Stimulated activated CD8-positive, alpha-beta memory T cell treated with anti-CD3 and anti-CD28 coated beads, Interleukin-4, amount 100 ng/mL, for 1 hour (primary cell): Measurements from ENCODE around the gene CCHCR1.
"Not testable (repeated sequence)": the region's sequence is repeated elsewhere in the genome, so short reads cannot be mapped to it uniquely, and the experiment has no call there.

ENCODE experiments used
- DNase-seq, 2 donors: peaks; one replicate each; pipeline ENCODE4 v3.0.0-alpha.2; 2020; ENCODE audit warnings: low read depth in 2 of 2, low spot score in 1 of 2

CCHCR1 gene

DNA sequence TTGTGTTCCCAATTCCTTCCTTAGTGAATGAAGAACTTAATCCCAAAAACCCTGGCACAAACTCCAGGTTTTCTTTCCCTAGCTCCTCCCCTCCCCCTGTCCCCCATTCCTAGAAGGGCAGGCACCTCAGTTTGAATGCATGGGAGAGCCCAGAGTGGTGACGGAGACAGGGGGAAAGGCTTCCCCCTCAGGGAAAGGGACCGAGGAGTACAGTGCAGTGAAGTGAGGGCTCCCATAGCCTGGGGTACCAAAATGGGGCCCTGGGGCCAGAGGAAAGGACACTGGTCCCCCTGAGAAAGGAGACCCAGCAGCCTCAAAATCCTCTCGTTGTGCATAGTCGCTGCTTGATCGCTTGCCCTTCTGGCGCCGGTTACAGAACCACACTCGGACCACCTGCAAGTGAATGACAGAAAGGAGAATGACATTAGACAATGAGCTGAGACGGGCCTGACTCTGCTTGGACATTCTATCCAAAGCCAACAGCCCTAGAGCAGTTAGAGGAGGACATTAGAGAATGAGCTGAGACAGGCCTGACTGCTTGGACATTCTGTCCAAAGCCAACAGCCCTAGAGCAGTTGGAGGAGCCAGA lies 7.0 kb upstream of the CCHCR1 start:
- not testable (repeated sequence) for DNase-seq

DNA sequence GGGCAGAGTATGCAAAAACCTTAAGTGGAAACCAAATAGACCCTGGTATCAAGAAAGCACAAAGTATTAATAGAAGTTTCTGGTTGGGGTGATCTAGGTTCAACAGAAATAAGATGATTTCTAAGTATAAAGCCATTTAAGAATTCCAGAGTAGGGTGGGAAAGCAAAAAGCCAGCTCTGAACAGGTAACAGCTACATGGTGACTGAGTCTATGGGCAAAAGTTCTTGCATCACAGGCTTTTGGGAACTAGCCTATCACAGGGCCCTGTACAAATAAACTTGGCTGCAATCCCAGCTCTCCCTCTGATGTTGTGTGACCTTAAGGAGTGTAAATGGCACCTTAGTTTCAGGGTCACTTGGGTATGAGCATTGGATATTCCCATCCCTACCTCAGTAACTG lies 6.3 kb upstream of the CCHCR1 start:
- no peak for DNase-seq

DNA sequence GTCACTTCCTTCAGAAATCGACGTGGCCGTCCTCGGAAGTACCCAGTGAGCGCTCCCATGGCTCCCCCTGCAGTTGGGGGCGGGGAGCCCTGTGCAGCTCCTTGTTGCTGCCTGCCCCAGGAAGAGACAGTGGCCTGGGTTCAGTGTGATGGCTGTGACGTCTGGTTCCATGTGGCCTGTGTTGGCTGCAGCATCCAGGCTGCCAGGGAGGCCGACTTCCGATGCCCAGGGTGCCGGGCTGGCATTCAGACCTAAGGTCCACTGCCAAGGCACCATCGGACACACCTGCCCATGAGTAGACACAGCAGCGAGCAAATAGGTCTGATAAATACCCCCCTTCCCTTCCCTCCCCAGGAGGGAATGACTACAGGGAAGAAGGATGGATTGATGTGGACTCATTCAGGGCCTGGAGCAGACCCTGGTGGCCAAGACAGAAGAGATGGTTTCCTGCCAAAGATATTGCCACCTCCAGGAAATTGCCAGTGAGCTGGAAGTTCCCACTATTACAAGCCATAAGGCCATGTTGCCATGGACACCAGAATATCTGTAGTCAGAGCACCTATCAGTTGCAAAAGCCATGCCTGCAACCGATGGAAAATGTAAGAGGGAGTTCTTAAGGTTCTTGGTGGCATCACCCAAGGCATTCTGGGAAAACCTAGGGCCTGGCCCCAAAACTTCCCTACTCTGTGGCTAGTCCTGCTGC lies 5.0 kb upstream of the CCHCR1 start:
- DNase-seq = no peak

DNA sequence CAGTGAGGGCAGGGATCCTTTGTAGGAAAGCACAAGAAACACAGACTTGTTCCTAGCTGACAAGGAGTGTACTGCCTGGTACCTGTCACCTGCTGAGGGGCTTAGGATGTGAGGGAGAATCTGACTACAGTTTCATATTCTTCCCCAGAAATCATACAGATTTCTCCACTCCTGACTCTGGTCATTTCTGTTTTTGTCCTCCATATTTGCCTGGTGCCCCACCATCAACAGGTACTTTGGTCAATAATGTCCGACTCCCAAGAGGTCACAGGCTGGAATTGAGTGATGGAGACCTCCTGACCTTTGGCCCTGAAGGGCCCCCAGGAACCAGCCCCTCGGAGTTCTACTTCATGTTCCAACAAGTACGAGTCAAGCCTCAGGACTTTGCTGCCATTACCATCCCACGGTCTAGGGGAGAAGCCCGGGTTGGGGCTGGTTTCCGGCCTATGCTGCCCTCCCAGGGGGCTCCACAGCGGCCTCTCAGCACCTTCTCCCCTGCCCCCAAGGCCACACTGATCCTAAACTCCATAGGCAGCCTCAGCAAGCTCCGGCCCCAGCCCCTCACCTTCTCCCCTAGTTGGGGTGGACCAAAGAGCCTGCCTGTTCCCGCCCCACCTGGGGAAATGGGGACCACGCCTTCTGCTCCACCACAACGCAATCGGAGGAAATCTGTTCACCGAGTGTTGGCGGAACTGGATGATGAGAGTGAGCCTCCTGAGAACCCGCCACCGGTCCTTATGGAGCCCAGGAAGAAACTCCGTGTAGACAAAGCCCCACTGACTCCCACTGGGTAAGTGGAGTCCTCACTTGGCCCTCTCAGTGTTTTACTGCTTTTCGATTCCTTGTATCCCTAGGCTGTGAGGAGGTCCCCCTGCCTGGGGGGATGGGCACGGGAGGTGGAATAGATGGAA lies 3.9 kb upstream of the CCHCR1 start:
- DNase-seq = no peak

DNA sequence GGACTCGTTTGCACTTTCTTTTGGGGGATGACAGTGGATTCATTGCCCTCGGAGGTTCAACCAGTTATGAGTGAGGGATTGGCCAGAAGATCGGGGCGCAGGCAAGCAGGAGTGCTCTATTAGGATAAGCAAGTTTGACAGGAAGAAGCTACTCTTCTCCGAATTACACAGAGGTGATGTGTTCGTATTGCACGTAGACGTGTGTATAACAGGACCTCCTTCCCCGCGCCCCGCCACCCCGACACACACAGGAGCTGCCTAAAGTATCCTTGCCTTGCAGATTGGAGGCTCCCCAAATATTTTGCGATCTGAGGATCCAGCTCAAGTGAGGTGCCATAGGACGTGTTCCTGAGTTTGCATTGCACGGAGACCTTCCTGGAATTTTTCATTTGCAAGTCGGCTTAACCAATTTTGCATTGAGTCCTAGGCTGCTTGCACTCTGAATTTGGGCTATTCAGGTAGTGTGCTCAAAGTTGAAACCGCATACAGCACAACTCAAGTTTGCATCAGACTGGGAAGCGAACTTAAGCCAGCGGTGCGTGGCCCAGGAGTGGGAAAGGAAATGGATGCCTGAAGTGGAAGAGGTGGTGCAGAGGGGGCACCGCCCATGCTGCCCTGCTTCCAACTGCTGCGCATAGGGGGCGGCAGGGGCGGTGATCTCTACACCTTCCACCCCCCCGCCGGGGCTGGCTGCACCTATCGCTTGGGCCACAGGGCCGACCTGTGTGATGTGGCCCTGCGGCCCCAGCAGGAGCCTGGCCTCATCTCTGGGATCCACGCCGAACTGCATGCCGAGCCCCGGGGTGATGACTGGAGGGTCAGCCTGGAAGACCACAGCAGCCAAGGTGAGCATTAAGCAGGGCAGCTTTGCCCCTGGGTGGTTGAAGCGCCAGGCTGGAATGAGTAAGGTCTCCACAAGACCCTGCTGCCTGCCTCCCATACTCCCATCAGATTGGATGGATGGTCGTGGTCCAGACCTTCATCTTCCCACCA lies 1.6 kb upstream of the CCHCR1 start:
- no peak for DNase-seq

DNA sequence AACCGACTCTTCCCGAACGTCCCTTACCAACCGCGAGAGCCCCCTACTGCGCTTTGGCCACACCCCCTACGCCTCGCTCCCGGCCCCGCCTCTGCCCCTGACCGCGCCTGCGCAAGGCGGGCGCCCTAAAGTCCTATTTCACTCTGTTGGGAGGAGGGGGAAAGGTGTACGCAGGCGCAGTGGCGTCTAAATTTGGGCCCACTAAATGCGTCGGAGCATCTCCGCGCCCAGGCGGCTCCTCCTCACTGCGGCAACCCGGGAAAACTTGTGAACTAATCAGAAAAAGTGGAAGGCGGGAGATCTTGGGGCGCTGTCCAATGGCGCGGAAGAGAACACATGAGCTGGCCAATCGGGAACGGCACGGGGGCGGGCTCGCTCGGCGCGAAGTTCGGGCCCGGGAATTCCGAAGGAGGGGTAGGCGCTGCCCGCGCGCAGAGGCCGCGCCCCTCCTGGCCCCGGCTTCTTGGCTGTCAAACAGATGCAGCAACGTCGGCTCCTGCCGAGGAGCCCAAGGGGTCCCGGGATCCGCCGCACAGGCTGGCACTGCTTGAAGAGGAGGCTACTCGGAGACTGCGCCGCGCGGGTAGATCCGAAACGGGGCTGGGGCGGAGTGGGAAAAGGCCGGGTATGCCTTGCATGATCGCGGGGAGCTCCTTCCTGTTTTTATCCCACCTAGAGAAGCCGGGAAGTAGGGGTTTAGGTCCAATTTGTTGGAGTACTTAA lies 699 bp upstream of the CCHCR1 start, which contains the start of gene TCF19:
TCF19 (plus strand) TSS at position 450 of the 723 bp plus-strand sequence. CDS start 881 bp downstream, outside the sequence.
- peak; percentile 92 to 99 for DNase-seq

DNA sequence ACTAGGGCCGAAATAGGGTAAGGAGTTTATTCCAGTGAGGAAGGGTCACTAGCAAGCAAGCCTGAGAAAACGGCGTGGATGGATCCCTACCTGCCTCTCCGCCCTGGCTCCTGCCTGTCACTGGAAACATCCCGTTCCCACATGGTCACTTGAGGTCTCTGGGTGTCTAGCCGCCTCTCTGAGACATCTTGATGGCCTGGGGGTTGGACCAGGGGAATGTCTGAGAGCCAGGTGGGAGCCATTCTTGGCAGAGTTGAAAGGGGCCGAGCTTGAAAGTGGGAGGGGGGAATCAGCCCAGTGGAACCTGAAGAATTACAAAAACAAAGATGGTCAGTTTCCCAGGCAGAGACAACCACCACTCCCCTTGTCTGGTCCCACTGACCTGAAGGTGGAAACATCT lies 961 bp downstream of the CCHCR1 start:
- DNase-seq = no peak

DNA sequence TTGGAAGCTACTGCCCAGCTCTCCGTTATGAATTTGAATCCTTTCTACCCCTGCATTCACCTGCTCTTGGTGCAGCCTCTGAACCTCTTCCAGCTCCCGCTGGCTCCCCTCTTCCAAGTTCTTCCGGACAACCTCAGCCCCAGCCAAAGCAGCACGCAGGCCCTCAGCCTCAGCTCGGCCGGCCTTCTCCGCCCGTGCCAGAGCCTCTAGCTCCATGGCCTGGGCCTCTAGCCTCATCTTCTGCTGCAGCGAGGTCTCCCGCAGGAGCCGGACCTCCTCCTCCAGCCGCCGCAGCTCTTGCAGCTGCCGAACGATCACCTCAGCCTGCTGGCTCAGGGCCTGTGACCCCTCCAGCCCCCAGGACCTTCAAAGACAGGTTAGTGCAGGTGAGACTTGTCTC lies 3.2 kb downstream of the CCHCR1 start:
- DNase-seq = no peak

DNA sequence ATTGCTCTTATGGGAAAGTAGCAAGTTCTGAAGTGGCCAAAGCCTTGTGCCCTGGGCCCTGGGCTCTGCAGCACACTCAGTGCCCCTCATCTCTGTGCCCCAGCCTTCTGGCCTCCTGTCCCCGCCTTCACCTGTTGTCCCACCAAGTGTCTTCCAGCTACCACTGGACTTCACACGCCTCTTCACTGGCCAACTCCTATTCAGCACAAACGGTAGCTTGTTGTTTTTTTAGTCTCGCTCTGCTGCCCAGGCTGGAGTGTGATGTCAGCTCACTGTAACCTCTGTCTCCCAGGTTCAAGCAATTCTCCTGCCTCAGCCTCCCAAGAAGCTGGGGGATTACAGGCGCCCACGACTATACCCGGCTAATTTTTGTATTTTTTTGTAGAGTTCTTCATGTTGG lies 4.8 kb downstream of the CCHCR1 start:
- no peak for DNase-seq

DNA sequence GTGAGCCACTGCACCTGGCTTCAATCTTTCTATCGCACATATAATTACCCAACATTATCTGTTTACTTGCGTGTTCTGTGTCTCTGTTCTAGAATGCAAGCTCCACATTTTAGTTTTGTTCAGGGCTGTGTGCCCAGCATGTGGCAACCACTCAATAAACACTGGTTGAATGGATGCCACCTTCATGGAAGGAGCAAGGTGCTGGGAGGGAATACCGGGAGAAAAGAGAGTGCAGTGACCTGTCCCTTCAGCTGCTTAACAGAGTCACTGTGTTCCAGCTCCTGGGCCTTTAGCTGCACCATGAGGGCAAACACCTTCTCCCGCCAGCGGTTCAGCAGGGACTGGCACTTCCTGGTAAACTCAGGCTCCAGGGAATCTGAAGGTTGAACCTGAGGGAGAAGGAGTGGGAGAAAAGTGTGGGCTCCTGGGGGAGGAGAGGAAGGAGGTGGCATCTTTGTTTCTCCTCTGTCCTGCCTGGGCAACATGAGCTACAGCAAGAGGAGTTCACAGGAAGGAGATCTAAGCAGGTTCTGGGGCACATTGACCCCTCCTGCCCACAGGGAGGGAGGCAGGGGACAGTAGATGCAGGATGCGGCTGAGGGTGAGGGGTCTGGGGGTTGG lies 7.7 kb downstream of the CCHCR1 start:
- no peak for DNase-seq

DNA sequence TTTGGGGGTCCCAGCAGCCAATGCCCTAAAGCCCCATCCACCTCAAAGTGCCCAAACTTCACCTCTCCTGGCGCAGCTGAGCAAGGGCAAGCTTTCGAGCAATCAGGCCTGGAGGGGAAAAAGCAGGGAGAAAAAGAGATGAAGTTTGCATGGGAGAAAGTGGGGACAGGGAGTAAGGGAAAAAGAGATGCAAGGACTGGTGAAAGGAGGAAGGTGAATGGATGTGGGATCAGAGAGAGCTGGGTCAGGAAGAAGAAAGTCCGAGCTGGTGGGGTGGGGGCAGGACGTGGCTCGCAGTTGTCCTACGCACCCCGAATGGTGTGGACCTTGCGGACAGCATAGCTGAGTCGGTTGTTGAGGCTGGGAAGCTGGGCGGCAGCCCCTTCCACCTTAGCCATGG lies 12.2 kb downstream of the CCHCR1 start:
- no peak for DNase-seq

DNA sequence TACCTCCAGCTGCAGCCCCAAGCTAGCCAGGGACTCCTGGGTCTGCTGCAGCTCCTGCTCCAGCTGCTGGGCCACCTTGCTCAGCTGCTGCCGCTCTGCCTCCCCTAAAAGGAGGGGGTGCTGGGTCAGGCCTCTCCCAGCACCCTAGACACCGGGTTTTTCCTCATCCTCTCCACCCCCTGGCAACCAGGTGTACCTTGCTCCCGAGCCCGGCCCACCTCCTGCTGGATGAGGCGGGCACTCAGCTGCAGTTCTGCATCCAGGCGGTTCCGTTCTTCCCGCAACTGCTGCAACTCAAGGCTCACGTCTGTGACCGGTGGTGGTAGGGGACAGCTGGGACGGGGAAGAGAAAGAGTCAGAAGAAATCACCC lies 12.6 kb downstream of the CCHCR1 start:
- DNase-seq = no peak

DNA sequence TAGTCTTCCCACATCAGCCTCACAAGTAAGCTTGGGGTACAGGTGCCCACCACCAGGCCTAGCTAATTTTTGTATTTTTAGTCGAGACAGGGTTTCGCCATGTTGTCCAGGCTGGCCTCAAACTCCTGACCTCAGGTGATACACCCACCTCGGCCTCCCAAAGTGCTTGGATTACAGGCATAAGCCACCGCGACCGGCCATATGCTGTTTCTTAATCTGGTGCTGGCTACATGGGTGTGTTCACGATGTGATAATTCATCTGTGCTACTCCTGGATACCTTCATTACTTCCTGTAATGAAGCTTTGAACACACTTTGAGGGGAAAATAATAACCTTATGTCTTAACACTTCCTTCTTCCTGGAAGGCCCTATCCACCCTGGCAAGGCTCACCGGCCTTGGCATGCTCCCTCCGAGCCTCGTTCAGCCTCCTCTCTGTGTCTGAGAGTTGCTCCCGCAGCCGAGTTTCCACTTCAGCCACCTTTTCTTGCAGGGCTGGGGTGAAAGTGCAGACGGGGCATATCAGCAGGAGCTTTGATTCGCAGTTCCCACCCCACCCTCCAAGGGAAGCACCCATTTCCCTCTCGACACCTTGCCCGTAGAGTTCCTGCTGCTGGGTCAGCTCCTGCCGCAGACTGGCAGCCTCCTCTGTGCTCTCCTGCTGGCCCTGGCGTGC lies 13.2 kb downstream of the CCHCR1 start:
- DNase-seq = no peak

DNA sequence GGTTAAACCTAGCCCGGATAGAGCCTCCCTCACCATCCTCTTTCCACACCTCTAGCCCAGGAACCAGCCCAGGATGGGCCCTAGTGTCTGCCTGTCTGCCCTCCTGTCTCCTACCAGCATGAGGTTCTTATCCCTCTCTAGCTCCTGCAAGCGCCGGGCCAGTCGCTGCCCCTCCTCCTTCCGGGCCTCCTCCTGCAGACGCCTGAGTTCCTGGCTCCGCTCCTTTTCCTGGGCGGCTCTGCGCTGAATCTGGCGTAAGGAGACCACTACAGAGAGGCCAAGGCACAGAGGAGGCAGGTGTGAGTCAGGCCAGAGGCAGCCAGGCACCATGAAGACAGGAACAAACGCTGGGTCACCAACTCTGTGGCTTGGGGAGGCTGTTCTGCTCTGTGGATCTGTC lies 14.5 kb downstream of the CCHCR1 start:
- DNase-seq = no peak

DNA sequence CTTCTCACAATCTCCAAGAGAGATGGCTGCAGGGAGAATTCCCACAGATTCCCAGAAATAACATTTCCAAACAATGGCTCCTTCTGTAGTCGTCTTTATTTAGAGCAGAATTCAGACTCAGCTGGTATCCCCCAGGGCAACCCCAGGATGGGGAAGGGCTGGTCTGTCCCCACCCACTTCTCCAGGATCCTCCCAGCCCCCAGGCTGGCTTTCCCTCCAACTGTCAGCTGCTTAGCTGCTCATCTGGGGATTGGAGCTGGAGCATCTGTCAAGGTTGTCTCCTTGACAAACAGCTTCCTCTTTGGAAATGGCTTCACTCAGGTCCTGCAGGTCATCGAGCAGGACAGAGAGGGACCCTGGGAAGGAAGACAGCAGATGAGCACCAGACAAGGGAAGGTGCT lies 15.2 kb downstream of the CCHCR1 start:
- no peak for DNase-seq

DNA sequence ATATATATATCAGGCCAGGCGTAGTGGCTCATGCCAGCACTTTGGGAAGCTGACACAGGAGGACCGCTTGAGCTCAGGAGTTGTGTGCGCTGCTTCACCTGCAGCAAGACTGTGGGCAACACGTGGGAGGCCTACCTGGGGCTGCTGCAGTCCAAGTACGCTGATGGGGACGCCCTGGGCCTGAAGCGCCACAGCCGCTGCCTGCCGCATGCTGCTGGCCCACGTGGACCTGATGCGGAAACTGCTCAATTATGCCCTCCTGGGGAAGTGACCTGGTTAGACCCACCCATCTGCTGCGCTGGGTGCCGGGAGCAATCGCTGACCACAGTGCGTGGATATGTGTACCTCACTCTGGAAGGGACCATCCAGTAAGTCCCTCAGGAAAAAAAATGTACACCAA lies 17.0 kb downstream of the CCHCR1 start:
- DNase-seq = no peak

DNA sequence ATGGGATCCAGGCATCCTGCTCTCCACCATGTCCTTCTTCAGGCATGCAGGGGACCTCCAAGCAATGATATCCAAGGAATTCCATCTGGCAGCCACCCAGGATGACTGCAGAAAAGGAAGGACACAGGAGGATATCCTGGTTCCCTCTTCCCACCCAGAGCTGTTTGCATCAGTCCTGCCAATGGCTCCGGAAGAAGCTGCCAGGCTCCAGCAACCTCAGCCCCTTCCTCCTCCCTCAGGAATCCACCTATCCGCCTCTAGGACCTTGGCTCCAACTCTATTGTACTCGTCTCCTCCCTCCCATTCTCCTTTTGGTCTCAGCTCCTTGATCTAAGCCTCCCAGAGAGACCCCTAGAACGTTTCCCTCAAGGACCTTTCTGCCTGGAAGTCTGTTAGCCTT lies 18.0 kb downstream of the CCHCR1 start:
- DNase-seq = no peak

DNA sequence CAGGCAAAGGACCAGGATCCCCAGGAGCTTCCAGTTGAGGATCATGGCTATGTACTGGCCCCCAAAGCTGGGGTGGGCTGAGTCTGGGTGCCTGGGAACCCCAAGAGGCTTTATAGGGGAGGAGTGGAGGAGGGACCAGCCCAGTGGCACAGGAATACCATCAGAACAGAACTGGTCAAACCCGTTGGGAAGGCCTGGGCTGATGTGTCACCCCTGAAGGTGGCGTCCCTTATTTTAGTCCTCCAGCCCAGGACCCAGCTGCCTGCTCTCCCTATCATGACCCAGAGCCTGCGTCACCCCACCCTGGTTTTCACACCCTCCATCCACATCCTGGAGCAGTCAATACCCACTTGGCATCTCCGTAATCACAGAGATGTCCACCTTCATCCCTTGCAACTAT lies 18.6 kb downstream of the CCHCR1 start, which contains the start of gene PSORS1C2:
PSORS1C2 (minus strand) TSS at position 85 of the 400 bp plus-strand sequence; CDS start at position 45, 40 bp downstream.
- no peak for DNase-seq

DNA sequence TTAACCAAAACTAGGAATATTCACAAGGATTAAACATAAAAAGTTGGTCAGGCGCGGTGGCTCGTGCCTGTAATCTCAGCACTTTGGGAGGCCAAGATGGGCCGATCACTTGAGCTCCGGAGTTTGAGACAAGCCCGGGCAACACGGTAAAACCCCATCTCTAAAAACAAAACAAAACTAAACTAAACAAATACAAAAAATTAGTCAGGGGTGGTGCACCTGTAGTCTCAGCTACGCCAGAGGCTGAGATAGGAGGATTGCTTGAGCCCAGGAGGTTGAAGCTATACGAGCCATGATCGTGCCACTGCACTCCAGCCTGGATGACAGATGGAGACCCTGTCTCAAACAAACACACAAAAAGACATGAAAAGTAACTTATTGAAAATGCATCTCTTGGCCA lies 21.9 kb downstream of the CCHCR1 start:
- DNase-seq = no peak
